ENCODE data around the gene MKNK1. TPM values are rescaled to one million over a fixed set of nuclear protein-coding genes. Genes with fewer than 3 reads are reported as not detected.

The MKNK1 gene
- polyA plus RNA-seq, 1 donor (not counting 4 experiments of a cell fraction or from before 2014, with no cell fraction given): 55.7 TPM

DNA sequence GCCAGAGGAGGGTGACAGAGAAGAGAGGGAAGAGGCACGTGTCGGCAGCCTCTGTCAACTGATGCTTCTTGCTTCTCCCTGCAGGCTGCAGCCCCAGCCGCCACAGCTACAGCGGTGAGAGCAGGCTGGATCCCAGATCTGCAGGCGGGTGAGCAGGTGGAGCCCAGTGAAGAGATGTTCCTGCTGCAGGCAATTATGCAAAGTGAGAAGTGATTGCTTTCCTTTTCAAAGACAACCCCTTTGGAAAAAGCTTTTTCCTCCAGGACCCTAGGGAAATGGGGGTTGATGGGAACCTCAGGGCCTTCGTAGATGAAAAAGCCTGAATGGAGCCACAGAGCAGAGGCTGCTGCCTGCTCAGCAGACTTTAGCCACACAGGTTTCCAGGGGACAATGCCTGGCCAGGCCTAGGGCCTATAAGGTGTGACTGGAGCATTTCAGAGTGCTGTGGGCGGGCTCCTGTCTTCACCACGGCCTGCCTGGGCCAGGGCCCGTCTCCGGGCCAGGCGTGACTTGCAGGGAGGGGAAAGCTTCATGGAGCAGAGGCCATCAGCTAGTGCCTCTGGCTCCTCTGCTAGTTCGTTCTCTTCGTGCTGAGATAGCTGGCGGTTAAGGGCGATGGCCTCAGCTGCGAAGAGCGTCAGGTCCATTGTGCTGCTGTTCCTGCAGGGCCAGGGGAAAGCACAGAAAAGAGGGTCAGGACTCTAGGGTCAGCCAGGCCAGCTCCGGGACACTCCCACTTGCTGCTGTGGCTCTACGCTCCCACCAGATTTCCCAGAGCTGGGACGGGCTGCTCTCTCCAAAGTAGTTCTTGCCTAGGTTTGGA lies 45.7 kb downstream of the MKNK1 start:
- FAIRE-seq: no peak
- H3K27me3 ChIP-seq (ENCODE audit: control insufficient read depth, extremely low read depth, insufficient read depth, low read length): no peaks in the 10 kb centered on the region
- H3K9ac ChIP-seq (ENCODE audit: control insufficient read depth, extremely low read depth, insufficient read depth, low read length): no peak overlapping the region
- peaks cover 12 to 36% of the 10 kb centered on the region in 2 experiments for H3K36me3 ChIP-seq (ENCODE audit: control insufficient read depth in 2 of 2, extremely low read depth in 1 of 2, insufficient read depth in 2 of 2, low read length in 2 of 2)
- no peak for DNase-seq (ENCODE audit: low read depth, low spot score)
- no peaks in the 10 kb centered on the region for H3K9me3 ChIP-seq (ENCODE audit: control insufficient read depth, low read depth, low read length)
- TF ChIP-seq CTCF (optimal IDR thresholded peaks at IDR 0.05 in 1 of 3, IDR thresholded peaks at IDR 0.05 in 1 of 3, conservative IDR thresholded peaks at IDR 0.05 in 1 of 3; ENCODE audit: extremely low read depth in 1 of 3, insufficient read depth in 2 of 3, low read length in 3 of 3) (no peak), EZH2 (IDR thresholded peaks at IDR 0.05; ENCODE audit: low read length) (no peak)
- H2AFZ ChIP-seq (ENCODE audit: control insufficient read depth, low read length): no peak overlapping the region
- no peak overlapping the region for H3K4me2 ChIP-seq (ENCODE audit: control insufficient read depth, extremely low read depth, insufficient read depth, low read depth, low read length)
- no peaks in the 10 kb centered on the region for H3K9me1 ChIP-seq (ENCODE audit: control insufficient read depth, extremely low read depth, insufficient read depth, low read length)
- no peaks in the 10 kb centered on the region for H4K20me1 ChIP-seq (ENCODE audit: control insufficient read depth, extremely low read depth, insufficient read depth, low read length)
- H3K27ac ChIP-seq (ENCODE audit: control insufficient read depth, insufficient read depth, low read length): no peak overlapping the region
- H3K4me3 ChIP-seq (ENCODE audit: control insufficient read depth in 2 of 3, extremely low read depth in 1 of 3, insufficient read depth in 2 of 3, low read depth in 1 of 3, low read length in 3 of 3): no peak overlapping the region
- H3K4me1 ChIP-seq (ENCODE audit: control insufficient read depth, extremely low read depth, insufficient read depth, low read length): peaks cover 16% of the 10 kb centered on the region
- dilution Hi-C loops (cut with MboI; ENCODE audit: extremely low pct_ligation_motif_present, low sequenced_read_pairs): no loop called here
- no peaks in the 10 kb centered on the region for H3K79me2 ChIP-seq (ENCODE audit: control insufficient read depth, insufficient read depth, low read length)

DNA sequence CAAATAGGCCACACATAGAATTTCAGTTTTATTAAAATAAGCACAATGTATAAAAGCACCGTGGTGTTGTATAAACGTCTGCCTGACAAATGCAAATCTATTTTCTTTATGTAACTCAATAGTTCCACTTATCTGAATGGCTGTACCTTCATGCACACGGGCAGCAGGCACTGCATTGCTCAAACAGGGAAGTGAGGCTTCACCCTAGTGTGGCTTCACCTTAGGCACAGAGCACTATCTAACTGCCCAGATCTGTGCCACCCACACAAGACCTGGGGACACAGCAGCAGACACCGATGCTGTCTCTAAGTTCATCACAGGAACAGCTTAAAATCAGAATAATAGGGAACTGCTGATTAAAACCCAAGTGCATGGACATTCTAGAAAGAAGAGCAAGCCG lies 46.7 kb downstream of the MKNK1 start:
- no peaks in the 10 kb centered on the region for H3K27me3 ChIP-seq (ENCODE audit: control insufficient read depth, extremely low read depth, insufficient read depth, low read length)
- TF ChIP-seq CTCF (optimal IDR thresholded peaks at IDR 0.05 in 1 of 3, IDR thresholded peaks at IDR 0.05 in 1 of 3, conservative IDR thresholded peaks at IDR 0.05 in 1 of 3; ENCODE audit: extremely low read depth in 1 of 3, insufficient read depth in 2 of 3, low read length in 3 of 3) (no peak), EZH2 (IDR thresholded peaks at IDR 0.05; ENCODE audit: low read length) (no peak)
- no peaks in the 10 kb centered on the region for H4K20me1 ChIP-seq (ENCODE audit: control insufficient read depth, extremely low read depth, insufficient read depth, low read length)
- H3K27ac ChIP-seq (ENCODE audit: control insufficient read depth, insufficient read depth, low read length): no peak overlapping the region
- H2AFZ ChIP-seq (ENCODE audit: control insufficient read depth, low read length): no peak overlapping the region
- no peak overlapping the region for H3K9ac ChIP-seq (ENCODE audit: control insufficient read depth, extremely low read depth, insufficient read depth, low read length)
- no peaks in the 10 kb centered on the region for H3K79me2 ChIP-seq (ENCODE audit: control insufficient read depth, insufficient read depth, low read length)
- H3K4me3 ChIP-seq (ENCODE audit: control insufficient read depth in 2 of 3, extremely low read depth in 1 of 3, insufficient read depth in 2 of 3, low read depth in 1 of 3, low read length in 3 of 3): no peak overlapping the region
- H3K4me2 ChIP-seq (ENCODE audit: control insufficient read depth, extremely low read depth, insufficient read depth, low read depth, low read length): no peak overlapping the region
- H3K9me3 ChIP-seq (ENCODE audit: control insufficient read depth, low read depth, low read length): no peaks in the 10 kb centered on the region
- no peak for DNase-seq (ENCODE audit: low read depth, low spot score)
- no peak for FAIRE-seq
- dilution Hi-C loops (cut with MboI; ENCODE audit: extremely low pct_ligation_motif_present, low sequenced_read_pairs): no loop called here
- H3K4me1 ChIP-seq (ENCODE audit: control insufficient read depth, extremely low read depth, insufficient read depth, low read length): peaks cover 16% of the 10 kb centered on the region
- H3K9me1 ChIP-seq (ENCODE audit: control insufficient read depth, extremely low read depth, insufficient read depth, low read length): no peaks in the 10 kb centered on the region
- H3K36me3 ChIP-seq (ENCODE audit: control insufficient read depth in 2 of 2, extremely low read depth in 1 of 2, insufficient read depth in 2 of 2, low read length in 2 of 2): peaks cover 12 to 28% of the 10 kb centered on the region in 2 experiments
